Measurements from ENCODE around the gene HPCAL4.

DNA sequence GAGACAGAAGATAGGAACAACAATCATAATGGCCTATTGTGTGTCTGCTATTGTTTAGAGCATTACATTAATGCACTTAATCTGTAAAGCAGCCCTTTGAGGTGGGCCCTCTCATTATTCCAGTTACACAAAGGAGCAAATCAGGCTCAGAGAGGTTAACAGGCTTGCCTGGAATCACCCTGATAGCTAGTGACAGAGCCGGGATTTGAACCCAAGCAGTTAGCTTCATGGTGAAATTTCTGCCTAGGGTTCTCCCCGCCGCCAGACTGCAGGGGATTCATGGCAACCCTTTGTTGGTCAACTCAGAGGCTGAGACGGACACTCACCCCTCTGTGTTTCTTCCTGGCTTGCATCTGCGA is 58.9 kb downstream of the HPCAL4 start:
- no peak for TF ChIP-seq FOXP1 (CRISPR knock-in tag; IDR thresholded peaks at IDR 0.05)
- TF ChIP-seq ETV1 (tag; conservative IDR thresholded peaks at IDR 0.05; ENCODE audit: low read depth): no peak
- no peak for TF ChIP-seq NCOA1 (IDR thresholded peaks at IDR 0.05; ENCODE audit: low read depth)
- TF ChIP-seq DNMT1 (IDR thresholded peaks at IDR 0.05): no peak
- TF ChIP-seq ZNF431 (CRISPR knock-in tag; IDR thresholded peaks at IDR 0.05): no peak
- TF ChIP-seq, protein P1, sequence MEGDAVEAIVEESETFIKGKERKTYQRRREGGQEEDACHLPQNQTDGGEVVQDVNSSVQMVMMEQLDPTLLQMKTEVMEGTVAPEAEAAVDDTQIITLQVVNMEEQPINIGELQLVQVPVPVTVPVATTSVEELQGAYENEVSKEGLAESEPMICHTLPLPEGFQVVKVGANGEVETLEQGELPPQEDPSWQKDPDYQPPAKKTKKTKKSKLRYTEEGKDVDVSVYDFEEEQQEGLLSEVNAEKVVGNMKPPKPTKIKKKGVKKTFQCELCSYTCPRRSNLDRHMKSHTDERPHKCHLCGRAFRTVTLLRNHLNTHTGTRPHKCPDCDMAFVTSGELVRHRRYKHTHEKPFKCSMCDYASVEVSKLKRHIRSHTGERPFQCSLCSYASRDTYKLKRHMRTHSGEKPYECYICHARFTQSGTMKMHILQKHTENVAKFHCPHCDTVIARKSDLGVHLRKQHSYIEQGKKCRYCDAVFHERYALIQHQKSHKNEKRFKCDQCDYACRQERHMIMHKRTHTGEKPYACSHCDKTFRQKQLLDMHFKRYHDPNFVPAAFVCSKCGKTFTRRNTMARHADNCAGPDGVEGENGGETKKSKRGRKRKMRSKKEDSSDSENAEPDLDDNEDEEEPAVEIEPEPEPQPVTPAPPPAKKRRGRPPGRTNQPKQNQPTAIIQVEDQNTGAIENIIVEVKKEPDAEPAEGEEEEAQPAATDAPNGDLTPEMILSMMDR (IDR thresholded peaks at IDR 0.05 in 2 of 3, conservative IDR thresholded peaks at IDR 0.05 in 1 of 3; ENCODE audit: insufficient read depth in 2 of 3, low read depth in 1 of 3, low read length in 3 of 3): no peak
- no peak for TF ChIP-seq RNF2 (IDR thresholded peaks at IDR 0.05)
- no peak for TF ChIP-seq NRF1 (conservative IDR thresholded peaks at IDR 0.05 in 1 of 2, IDR thresholded peaks at IDR 0.05 in 1 of 2)
- no peak for TF ChIP-seq ZKSCAN1 (IDR thresholded peaks at IDR 0.05; ENCODE audit: low read depth, low read length)
- no peak for TF ChIP-seq SLC30A9 (CRISPR knock-in tag; IDR thresholded peaks at IDR 0.05)
- no peak for TF ChIP-seq NEUROD1 (IDR thresholded peaks at IDR 0.05; ENCODE audit: borderline replicate concordance, low read depth, low read length, partially characterized antibody)
